OCI-LY1 (cell line): ENCODE measurements around the gene STT3B.

Experiments
- CTCF ChIP-seq: fragments of 200-600 bp; sonication (generic), shearing (Covaris generic); IDR thresholded peaks from 2 replicates; pipeline ENCODE4 v1.5.1; 2017; ENCODE audit warnings: mild to moderate bottlenecking, antibody characterized with exemption, low read length, moderate library complexity, mixed read lengths
- EZH2 ChIP-seq: fragments of 200-600 bp; sonication (generic), shearing (Covaris generic); IDR thresholded peaks from 2 replicates; pipeline ENCODE4 v1.8.0; 2017; ENCODE audit warnings: borderline replicate concordance, mixed run types, mild to moderate bottlenecking, antibody characterized with exemption, low read length, moderate library complexity, mixed read lengths

DNA sequence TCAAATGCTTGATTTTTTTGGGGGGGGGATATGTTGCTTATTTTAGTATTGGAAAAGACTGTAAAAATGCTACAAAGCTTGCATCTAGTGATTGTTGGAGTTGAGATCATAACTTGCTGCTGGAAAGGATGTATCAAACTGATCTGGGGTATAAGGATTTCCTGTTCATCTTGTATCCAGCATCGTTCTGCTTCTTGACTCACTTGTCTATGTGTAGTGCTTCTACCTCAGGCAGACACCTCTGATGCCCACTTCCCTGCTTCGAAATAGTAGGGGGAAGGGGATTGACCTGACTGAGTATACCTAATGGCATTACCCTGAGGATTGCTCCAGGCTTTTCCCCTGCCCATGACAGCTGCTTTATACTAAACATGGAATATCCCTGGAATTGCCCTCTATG, 42.7 kb downstream of the STT3B start:
- TF ChIP-seq CTCF: no peak
- TF ChIP-seq EZH2: no peak
